Spleen (tissue), 7 donors: ENCODE data around the gene HNRNPA2B1.

Experiments used
- CTCF ChIP-seq, 11 experiments: fragments of 200-600 bp in 7 of 11; fragments of 450-650 bp in 4 of 11; sonication (generic) in 4 of 11; IDR thresholded peaks in 8 of 11; conservative IDR thresholded peaks in 3 of 11; 1 replicate in 7 of 11; 2 replicates in 4 of 11; pipeline versions ENCODE4 v1.4.0 to v1.8.0; 2016 to 2021; ENCODE audit warnings: antibody characterized with exemption in 11 of 11, inconsistent platforms in 4 of 11, mild to moderate bottlenecking in 1 of 11
- POLR2A ChIP-seq, 3 donors: fragments of 450-650 bp; IDR thresholded peaks; one replicate each; pipeline ENCODE4 v1.5.1; 2017; ENCODE audit warnings: antibody characterized with exemption in 3 of 3, mild to moderate bottlenecking in 1 of 3
- POLR2AphosphoS5 ChIP-seq, 3 donors: sonication (generic); formaldehyde crosslinking; IDR thresholded peaks; one replicate each; pipeline ENCODE4 v1.5.1; 2017; ENCODE audit warnings: antibody characterized with exemption in 3 of 3
- donor health status: DM: no; HTN: no; CAD: no; lungs with moderate emphysema.
- donor health status: DM: no; HTN: no; CAD: no.
- donor health status: DM: no; HTN: no; CAD: no.

- TF ChIP-seq CTCF (IDR thresholded peaks at IDR 0.05 in 8 of 11, conservative IDR thresholded peaks at IDR 0.05 in 3 of 11), result no peak
- TF ChIP-seq POLR2AphosphoS5 (IDR thresholded peaks at IDR 0.05), result no peak
- no peak for TF ChIP-seq POLR2A (IDR thresholded peaks at IDR 0.05)
These were observed 1.8 kb downstream of the HNRNPA2B1 start for GRCh38 chr7:26198781-26199169.
